ENCODE results near the gene ARMC5. TPM values are rescaled to one million over a fixed set of nuclear protein-coding genes. Genes with fewer than 3 reads are reported as not detected.

Gene ARMC5
- total RNA-seq, 1 donor from 2014 or later, result 11.5 TPM

GRCh38 chr16:31467858-31468257 is 8.6 kb downstream of the ARMC5 start:
- H3K9ac ChIP-seq (ENCODE audit: low read length), result no peak overlapping the region
- DNase-seq (ENCODE audit: low read depth), result no peak
- H4K20me1 ChIP-seq (ENCODE audit: insufficient read depth, low read length), result peaks cover 3% of the 10 kb centered on the region
- Mint-ChIP-seq H3K27ac (ENCODE audit: unreplicated experiment) (no peak overlapping the region), H3K27me3 (ENCODE audit: low read depth, unreplicated experiment) (no peaks in the 10 kb centered on the region), H3K4me1 (ENCODE audit: low read depth, unreplicated experiment) (peaks cover 6% of the 10 kb centered on the region), H3K4me3 (ENCODE audit: unreplicated experiment) (no peak overlapping the region), H3K9me3 (ENCODE audit: unreplicated experiment) (peaks cover 3% of the 10 kb centered on the region), H3K36me3 (ENCODE audit: low read depth, unreplicated experiment) (peaks cover 11% of the 10 kb centered on the region)
- H3K79me2 ChIP-seq (ENCODE audit: insufficient read depth, low read length), result peaks cover 22% of the 10 kb centered on the region
- no peak for FAIRE-seq
- peaks cover 15% of the 10 kb centered on the region for H3K4me1 ChIP-seq (ENCODE audit: insufficient read depth, low read length)
- H3K4me3 ChIP-seq (ENCODE audit: insufficient read depth, low read depth, low read length), result no peak overlapping the region
- no peaks in the 10 kb centered on the region for H3K27me3 ChIP-seq (ENCODE audit: insufficient read depth, low read length)
- peaks cover 3% of the 10 kb centered on the region for H3K9me3 ChIP-seq (ENCODE audit: insufficient read depth, low read depth, low read length)
- TF ChIP-seq EZH2 (IDR thresholded peaks at IDR 0.05; ENCODE audit: insufficient read depth, low read length) (no peak), CTCF (IDR thresholded peaks at IDR 0.05; ENCODE audit: insufficient read depth, low read depth, low read length) (no peak)
- no peak overlapping the region for H3K4me2 ChIP-seq (ENCODE audit: low read length)
- no peak overlapping the region for H3K27ac ChIP-seq (ENCODE audit: low read depth, low read length)
- no peak overlapping the region for H2AFZ ChIP-seq (ENCODE audit: low read depth, low read length)
- H3K36me3 ChIP-seq (ENCODE audit: insufficient read depth, low read length), result peaks cover 3% of the 10 kb centered on the region

- Mint-ChIP-seq H3K27ac (ENCODE audit: unreplicated experiment) (no peak overlapping the region), H3K36me3 (ENCODE audit: low read depth, unreplicated experiment) (peaks cover 27% of the 10 kb centered on the region), H3K4me1 (ENCODE audit: low read depth, unreplicated experiment) (peaks cover 14% of the 10 kb centered on the region), H3K9me3 (ENCODE audit: unreplicated experiment) (no peaks in the 10 kb centered on the region), H3K4me3 (ENCODE audit: unreplicated experiment) (peak overlapping the region; percentile 68), H3K27me3 (ENCODE audit: low read depth, unreplicated experiment) (no peaks in the 10 kb centered on the region)
- FAIRE-seq, result no peak
- H3K9ac ChIP-seq (ENCODE audit: low read length), result peak overlapping the region; percentile 95
- no peak overlapping the region for H3K27ac ChIP-seq (ENCODE audit: low read depth, low read length)
- peaks cover 30% of the 10 kb centered on the region for H4K20me1 ChIP-seq (ENCODE audit: insufficient read depth, low read length)
- H3K79me2 ChIP-seq (ENCODE audit: insufficient read depth, low read length), result peaks cover 46% of the 10 kb centered on the region
- no peak overlapping the region for H3K4me3 ChIP-seq (ENCODE audit: insufficient read depth, low read depth, low read length)
- no peak overlapping the region for H2AFZ ChIP-seq (ENCODE audit: low read depth, low read length)
- TF ChIP-seq CTCF (IDR thresholded peaks at IDR 0.05; ENCODE audit: insufficient read depth, low read depth, low read length), result no peak
- no peak for TF ChIP-seq EZH2 (IDR thresholded peaks at IDR 0.05; ENCODE audit: insufficient read depth, low read length)
- no peaks in the 10 kb centered on the region for H3K27me3 ChIP-seq (ENCODE audit: insufficient read depth, low read length)
- no peak for DNase-seq (ENCODE audit: low read depth)
- peaks cover 38% of the 10 kb centered on the region for H3K4me1 ChIP-seq (ENCODE audit: insufficient read depth, low read length)
- peaks cover 4% of the 10 kb centered on the region for H3K9me3 ChIP-seq (ENCODE audit: insufficient read depth, low read depth, low read length)
- peaks cover 14% of the 10 kb centered on the region for H3K36me3 ChIP-seq (ENCODE audit: insufficient read depth, low read length)
- peak overlapping the region; percentile 92 for H3K4me2 ChIP-seq (ENCODE audit: low read length)
These were observed 11.3 kb downstream of the ARMC5 start for GRCh38 chr16:31470615-31471014.

GRCh38 chr16:31471241-31471874 is 12.1 kb downstream of the ARMC5 start:
- peak overlapping the region; percentile 80 for H3K4me3 Mint-ChIP-seq (ENCODE audit: unreplicated experiment)
- peaks cover 16% of the 10 kb centered on the region for H3K36me3 ChIP-seq (ENCODE audit: insufficient read depth, low read length)
- peaks cover 40% of the 10 kb centered on the region for H3K4me1 ChIP-seq (ENCODE audit: insufficient read depth, low read length)
- FAIRE-seq, result peak; percentile 17
- H3K79me2 ChIP-seq (ENCODE audit: insufficient read depth, low read length), result peaks cover 52% of the 10 kb centered on the region
- H4K20me1 ChIP-seq (ENCODE audit: insufficient read depth, low read length), result peaks cover 38% of the 10 kb centered on the region
- H3K9me3 ChIP-seq (ENCODE audit: insufficient read depth, low read depth, low read length), result peaks cover 4% of the 10 kb centered on the region
- peak overlapping the region; percentile 63 for H3K27ac ChIP-seq (ENCODE audit: low read depth, low read length)
- TF ChIP-seq EZH2 (IDR thresholded peaks at IDR 0.05; ENCODE audit: insufficient read depth, low read length) (no peak), CTCF (IDR thresholded peaks at IDR 0.05; ENCODE audit: insufficient read depth, low read depth, low read length) (no peak)
- peak overlapping the region; percentile 82 for H3K27ac Mint-ChIP-seq (ENCODE audit: unreplicated experiment)
- H3K27me3 Mint-ChIP-seq (ENCODE audit: low read depth, unreplicated experiment), result no peaks in the 10 kb centered on the region
- peaks cover 28% of the 10 kb centered on the region for H3K36me3 Mint-ChIP-seq (ENCODE audit: low read depth, unreplicated experiment)
- peak overlapping the region; percentile 65 for H3K4me3 ChIP-seq (ENCODE audit: insufficient read depth, low read depth, low read length)
- no peaks in the 10 kb centered on the region for H3K27me3 ChIP-seq (ENCODE audit: insufficient read depth, low read length)
- H2AFZ ChIP-seq (ENCODE audit: low read depth, low read length), result peak overlapping the region; percentile 47
- H3K4me1 Mint-ChIP-seq (ENCODE audit: low read depth, unreplicated experiment), result peaks cover 17% of the 10 kb centered on the region
- DNase-seq (ENCODE audit: low read depth), result no peak
- H3K9me3 Mint-ChIP-seq (ENCODE audit: unreplicated experiment), result no peaks in the 10 kb centered on the region
- H3K4me2 ChIP-seq (ENCODE audit: low read length), result peak overlapping the region; percentile 92
- peak overlapping the region; percentile 95 for H3K9ac ChIP-seq (ENCODE audit: low read length)
